Fibroblast of lung (primary cell): Measurements from ENCODE around the gene MRNIP.

Experiments used
- CTCF ChIP-seq, 2 donors: IDR thresholded peaks in 1 of 2; conservative IDR thresholded peaks in 1 of 2; 1 replicate in 1 of 2; 2 replicates in 1 of 2; pipeline ENCODE4 v1.5.1; 2011 to 2012; ENCODE audit warnings: low read length in 2 of 2, control low read depth in 1 of 2, inconsistent platforms in 1 of 2, low read depth in 1 of 2, mild to moderate bottlenecking in 1 of 2
- EZH2 ChIP-seq: IDR thresholded peaks from 2 replicates; pipeline ENCODE4 v1.5.1; 2012; ENCODE audit warnings: low read length, control low read depth, mild to moderate bottlenecking; ENCODE audit errors: missing control alignments

GRCh38 chr5:179824745-179825112 lies 33.9 kb downstream of the MRNIP start:
- TF ChIP-seq CTCF (conservative IDR thresholded peaks at IDR 0.05 in 1 of 2, IDR thresholded peaks at IDR 0.05 in 1 of 2; ENCODE audit: low read depth in 1 of 2, low read length in 2 of 2) (no peak), EZH2 (no peak)
